UCSD-AML1 (cell line): ENCODE results near the gene KRT34.
"Not testable (repeated sequence)": the region's sequence is repeated elsewhere in the genome, so short reads cannot be mapped to it uniquely, and the experiment has no call there.

Experiments
- DNase-seq: peaks from one replicate; lab custom pipeline; 2025; ENCODE audit not compliant: unreplicated experiment; lab: John Stamatoyannopoulos, UW

KRT34 gene

GRCh38 chr17:41381943-41382342 lies at the start of gene KRT34:
TSS of gene KRT34 (minus strand) at chr17:41382306. CDS start at chr17:41382246, 60 bp downstream.
- DNase-seq, result not testable (repeated sequence)

GRCh38 chr17:41430376-41430775 lies 48.3 kb upstream of the KRT34 start:
- DNase-seq, result not testable (repeated sequence)

- DNase-seq, result no peak
Observed at GRCh38 chr17:41429667-41430066, 47.6 kb upstream of the KRT34 start.

GRCh38 chr17:41428591-41429291 lies 46.6 kb upstream of the KRT34 start:
- DNase-seq, result no peak

GRCh38 chr17:41424111-41424635 lies 42.1 kb upstream of the KRT34 start, which contains the start of gene KRT37:
TSS of gene KRT37 (minus strand) at chr17:41424585. CDS start at chr17:41424523, 62 bp downstream.
- no peak for DNase-seq

- not testable (repeated sequence) for DNase-seq
Observed at GRCh38 chr17:41422586-41422985, 40.5 kb upstream of the KRT34 start.

- no peak for DNase-seq
Observed at GRCh38 chr17:41421617-41422016, 39.5 kb upstream of the KRT34 start.

GRCh38 chr17:41421116-41421515 lies 39.0 kb upstream of the KRT34 start:
- no peak for DNase-seq

- DNase-seq, result no peak
Observed at GRCh38 chr17:41420134-41420533, 38.0 kb upstream of the KRT34 start.

GRCh38 chr17:41419716-41420115 lies 37.6 kb upstream of the KRT34 start:
- no peak for DNase-seq

GRCh38 chr17:41418116-41418860 lies 36.2 kb upstream of the KRT34 start:
- DNase-seq, result no peak

GRCh38 chr17:41417576-41418015 lies 35.5 kb upstream of the KRT34 start:
- no peak for DNase-seq

GRCh38 chr17:41417127-41417526 lies 35.0 kb upstream of the KRT34 start:
- no peak for DNase-seq

- DNase-seq, result no peak
Observed at GRCh38 chr17:41416479-41416878, 34.4 kb upstream of the KRT34 start.

GRCh38 chr17:41415833-41416335 lies 33.8 kb upstream of the KRT34 start:
- no peak for DNase-seq

GRCh38 chr17:41415411-41415810 lies 33.3 kb upstream of the KRT34 start:
- DNase-seq, result no peak

GRCh38 chr17:41413982-41414381 lies 31.9 kb upstream of the KRT34 start:
- no peak for DNase-seq

GRCh38 chr17:41413353-41413957 lies 31.3 kb upstream of the KRT34 start:
- no peak for DNase-seq

GRCh38 chr17:41411072-41411840 lies 29.1 kb upstream of the KRT34 start:
- DNase-seq, result no peak

- DNase-seq, result no peak
Observed at GRCh38 chr17:41407226-41407625, 25.1 kb upstream of the KRT34 start.

GRCh38 chr17:41406205-41406604 lies 24.1 kb upstream of the KRT34 start:
- DNase-seq, result no peak
